ENCODE results near the gene EFEMP2.

EFEMP2 gene

DNA sequence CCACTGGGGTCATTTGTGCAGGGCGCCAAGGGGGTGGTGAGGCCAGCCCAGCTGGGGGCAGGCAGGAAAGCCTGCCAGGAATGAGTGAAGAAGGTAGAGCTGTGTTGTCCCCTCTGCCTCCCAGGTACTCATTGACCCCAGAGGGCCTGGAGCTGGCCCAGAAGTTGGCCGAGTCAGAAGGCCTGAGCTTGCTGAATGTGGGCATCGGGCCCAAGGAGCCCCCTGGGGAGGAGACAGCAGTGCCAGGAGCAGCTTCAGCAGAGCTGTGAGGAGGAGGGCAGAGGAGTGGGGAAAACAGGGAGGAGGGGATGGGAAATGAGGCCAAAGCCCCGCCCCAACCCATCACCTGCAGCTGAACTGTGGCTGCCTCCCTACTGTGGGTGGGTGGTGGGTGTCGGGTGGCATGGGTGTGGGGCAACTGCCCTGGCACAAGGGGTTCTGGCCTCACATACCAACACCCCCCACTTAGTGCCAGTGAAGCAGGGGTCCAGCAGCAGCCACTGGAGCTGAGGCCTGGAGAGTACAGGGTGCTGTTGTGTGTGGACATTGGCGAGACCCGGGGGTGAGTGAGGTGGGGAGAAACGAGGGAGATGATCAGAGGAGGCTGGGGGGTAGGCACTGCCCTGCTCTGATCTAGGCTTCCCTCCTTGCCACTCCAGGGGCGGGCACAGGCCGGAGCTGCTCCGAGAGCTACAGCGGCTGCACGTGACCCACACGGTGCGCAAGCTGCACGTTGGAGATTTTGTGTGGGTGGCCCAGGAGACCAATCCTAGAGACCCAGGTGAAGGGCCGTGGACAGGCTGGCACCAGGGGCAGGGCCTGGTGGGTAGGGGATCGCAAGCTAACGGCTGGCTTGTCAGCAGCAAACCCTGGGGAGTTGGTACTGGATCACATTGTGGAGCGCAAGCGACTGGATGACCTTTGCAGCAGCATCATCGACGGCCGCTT is 9.4 kb downstream of the EFEMP2 start:
- no peaks in the 10 kb centered on the region for H3K9me3 ChIP-seq
- H3K36me3 ChIP-seq = peaks cover 60% of the 10 kb centered on the region
- TF ChIP-seq, protein P1, sequence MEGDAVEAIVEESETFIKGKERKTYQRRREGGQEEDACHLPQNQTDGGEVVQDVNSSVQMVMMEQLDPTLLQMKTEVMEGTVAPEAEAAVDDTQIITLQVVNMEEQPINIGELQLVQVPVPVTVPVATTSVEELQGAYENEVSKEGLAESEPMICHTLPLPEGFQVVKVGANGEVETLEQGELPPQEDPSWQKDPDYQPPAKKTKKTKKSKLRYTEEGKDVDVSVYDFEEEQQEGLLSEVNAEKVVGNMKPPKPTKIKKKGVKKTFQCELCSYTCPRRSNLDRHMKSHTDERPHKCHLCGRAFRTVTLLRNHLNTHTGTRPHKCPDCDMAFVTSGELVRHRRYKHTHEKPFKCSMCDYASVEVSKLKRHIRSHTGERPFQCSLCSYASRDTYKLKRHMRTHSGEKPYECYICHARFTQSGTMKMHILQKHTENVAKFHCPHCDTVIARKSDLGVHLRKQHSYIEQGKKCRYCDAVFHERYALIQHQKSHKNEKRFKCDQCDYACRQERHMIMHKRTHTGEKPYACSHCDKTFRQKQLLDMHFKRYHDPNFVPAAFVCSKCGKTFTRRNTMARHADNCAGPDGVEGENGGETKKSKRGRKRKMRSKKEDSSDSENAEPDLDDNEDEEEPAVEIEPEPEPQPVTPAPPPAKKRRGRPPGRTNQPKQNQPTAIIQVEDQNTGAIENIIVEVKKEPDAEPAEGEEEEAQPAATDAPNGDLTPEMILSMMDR (IDR thresholded peaks at IDR 0.05) = no peak
- peaks cover 39 to 43% of the 10 kb centered on the region in 2 experiments for H3K4me1 ChIP-seq (ENCODE audit: control insufficient read depth in 1 of 2, insufficient read depth in 1 of 2, low read depth in 1 of 2, low read length in 1 of 2)
- no peaks in the 10 kb centered on the region for H3K27me3 ChIP-seq
- H3K27ac ChIP-seq = no peak overlapping the region
- H3K4me3 ChIP-seq (ENCODE audit: low read depth in 1 of 2, low read length in 1 of 2) = no peak overlapping the region

DNA sequence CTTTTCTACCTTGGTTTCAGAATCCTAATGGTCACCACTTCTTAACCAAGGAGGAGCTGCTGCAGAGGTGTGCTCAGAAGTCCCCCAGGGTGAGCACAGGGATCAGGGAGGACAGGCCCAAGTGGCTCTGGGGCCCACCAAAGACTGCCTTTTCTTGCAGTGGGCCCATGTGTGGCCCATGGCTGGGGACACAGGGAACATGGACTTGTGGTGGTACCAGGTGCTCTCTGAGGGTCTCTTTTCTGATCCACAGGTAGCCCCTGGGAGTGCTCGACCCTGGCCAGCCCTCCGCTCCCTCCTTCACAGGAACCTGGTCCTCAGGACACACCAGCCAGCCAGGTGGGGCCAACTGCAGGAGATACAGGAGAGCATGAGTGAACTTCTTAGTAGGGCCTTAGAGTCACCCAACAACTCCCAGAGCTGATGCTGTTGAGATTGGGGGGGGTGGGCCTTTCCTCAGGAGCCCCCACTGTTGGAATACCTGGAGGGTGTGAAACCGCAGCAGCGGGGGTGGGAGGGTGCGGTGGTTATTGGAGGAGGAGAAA is 10.3 kb downstream of the EFEMP2 start:
- Histone ChIP-seq H3K36me3 (peaks cover 50% of the 10 kb centered on the region), H3K4me3 (ENCODE audit: low read depth in 1 of 2, low read length in 1 of 2) (no peak overlapping the region)

DNA sequence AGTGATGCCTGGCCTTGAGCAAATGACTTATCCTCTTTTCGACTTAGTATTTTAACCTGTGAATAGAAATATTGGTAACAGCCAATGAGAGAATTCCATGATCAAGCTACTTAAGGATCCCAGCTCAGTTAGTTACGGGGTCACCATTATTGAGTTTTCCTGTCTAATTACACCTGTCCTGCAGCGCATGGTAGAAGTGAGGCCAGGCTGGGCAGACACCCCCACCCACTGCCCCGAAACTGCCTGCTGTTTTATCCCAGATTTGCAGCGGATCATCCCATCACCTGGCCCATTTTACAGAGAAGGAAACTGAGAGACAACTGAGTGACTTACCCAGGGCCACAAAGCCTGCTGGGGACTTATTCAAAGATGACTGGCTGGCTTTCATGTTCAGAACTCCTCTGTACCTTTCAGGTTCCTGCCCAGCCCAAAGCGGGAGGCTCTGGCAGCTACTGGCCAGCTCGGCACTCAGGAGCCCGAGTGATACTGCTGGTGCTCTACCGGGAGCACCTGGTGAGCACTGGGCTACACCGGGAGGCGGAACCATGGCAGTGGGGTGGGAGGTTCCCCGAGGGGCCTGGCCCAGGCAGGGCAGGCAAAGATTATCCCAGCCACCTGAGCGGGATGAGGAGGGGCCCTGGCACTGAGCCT is 10.9 kb downstream of the EFEMP2 start:
- no peaks in the 10 kb centered on the region for H3K9me3 ChIP-seq
- H3K4me3 ChIP-seq (ENCODE audit: low read depth in 1 of 2, low read length in 1 of 2) = peak overlapping the region; percentile 97 to 98
- peaks cover 36 to 38% of the 10 kb centered on the region in 2 experiments for H3K4me1 ChIP-seq (ENCODE audit: control insufficient read depth in 1 of 2, insufficient read depth in 1 of 2, low read depth in 1 of 2, low read length in 1 of 2)
- H3K27ac ChIP-seq = peak overlapping the region; percentile 96
- H3K36me3 ChIP-seq = peaks cover 44% of the 10 kb centered on the region
- H3K27me3 ChIP-seq = no peaks in the 10 kb centered on the region
- TF ChIP-seq, protein P1 (IDR thresholded peaks at IDR 0.05) = no peak

More for the DNA sequence above, 10.3 kb downstream of the EFEMP2 start:
- Histone ChIP-seq H3K4me1 (ENCODE audit: control insufficient read depth in 1 of 2, insufficient read depth in 1 of 2, low read depth in 1 of 2, low read length in 1 of 2) (peaks cover 35 to 38% of the 10 kb centered on the region in 2 experiments), H3K9me3 (no peaks in the 10 kb centered on the region), H3K27ac (peak overlapping the region; percentile 96), H3K27me3 (no peaks in the 10 kb centered on the region)
- TF ChIP-seq, protein P1 (IDR thresholded peaks at IDR 0.05) = no peak

DNA sequence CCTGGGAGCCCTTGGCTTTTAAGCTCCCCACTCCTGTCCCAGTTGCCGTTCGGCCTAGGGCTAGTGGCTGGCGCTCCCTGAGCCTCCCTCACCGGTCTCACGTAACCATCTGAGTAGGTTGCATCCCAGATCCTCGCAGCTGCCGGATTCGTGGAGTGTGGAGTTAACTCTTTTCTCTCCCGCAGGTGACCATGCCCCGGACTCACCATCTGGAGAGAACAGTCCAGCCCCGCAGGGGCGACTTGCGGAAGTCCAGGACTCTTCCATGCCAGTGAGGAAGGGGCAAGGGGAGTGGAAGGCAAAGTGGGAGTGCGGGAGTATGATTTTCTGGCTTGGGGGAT is 11.5 kb downstream of the EFEMP2 start:
- Histone ChIP-seq H3K4me1 (ENCODE audit: control insufficient read depth in 1 of 2, insufficient read depth in 1 of 2, low read depth in 1 of 2, low read length in 1 of 2) (peaks cover 42 to 43% of the 10 kb centered on the region in 2 experiments), H3K27me3 (no peaks in the 10 kb centered on the region), H3K9me3 (no peaks in the 10 kb centered on the region), H3K36me3 (peaks cover 43% of the 10 kb centered on the region), H3K27ac (peak overlapping the region; percentile 96), H3K4me3 (ENCODE audit: low read depth in 1 of 2, low read length in 1 of 2) (peak overlapping the region; percentile 97 to 98)
- TF ChIP-seq, protein P1 (IDR thresholded peaks at IDR 0.05) = no peak

DNA sequence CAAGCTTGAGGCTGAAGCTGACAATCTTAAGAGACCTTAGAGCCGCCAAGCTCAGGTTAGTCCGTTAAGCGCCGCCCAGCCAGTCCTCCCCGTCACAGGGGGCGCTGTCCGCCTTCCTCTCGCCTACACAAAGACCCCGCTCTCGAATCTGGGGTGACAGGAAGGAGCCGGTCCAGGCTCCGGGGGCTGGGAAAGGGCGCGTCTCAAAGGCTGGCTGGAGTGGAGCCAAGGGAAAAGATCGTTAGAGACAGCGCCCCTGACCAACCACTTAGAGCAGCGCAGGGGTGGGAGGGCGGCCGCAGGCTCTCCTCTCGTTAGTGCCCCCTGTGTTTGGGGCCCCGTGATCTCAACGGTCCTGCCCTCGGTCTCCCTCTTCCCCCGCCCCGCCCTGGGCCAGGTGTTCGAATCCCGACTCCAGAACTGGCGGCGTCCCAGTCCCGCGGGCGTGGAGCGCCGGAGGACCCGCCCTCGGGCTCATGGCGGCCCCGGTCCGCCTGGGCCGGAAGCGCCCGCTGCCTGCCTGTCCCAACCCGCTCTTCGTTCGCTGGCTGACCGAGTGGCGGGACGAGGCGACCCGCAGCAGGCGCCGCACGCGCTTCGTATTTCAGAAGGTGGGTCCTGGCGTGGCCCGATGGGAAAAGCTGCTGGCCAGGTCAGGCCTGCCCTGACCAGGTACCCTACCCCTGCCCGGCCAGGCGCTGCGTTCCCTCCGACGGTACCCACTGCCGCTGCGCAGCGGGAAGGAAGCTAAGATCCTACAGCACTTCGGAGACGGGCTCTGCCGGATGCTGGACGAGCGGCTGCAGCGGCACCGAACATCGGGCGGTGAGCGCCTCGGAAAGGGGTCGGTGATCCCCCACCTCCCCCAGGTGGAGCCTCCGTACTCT is 12.1 kb downstream of the EFEMP2 start, which contains the start of gene MUS81:
Gene MUS81 (plus strand): TSS at position 156 of the 887 bp plus-strand sequence. CDS start 321 bp downstream, at position 477.
- Histone ChIP-seq H3K4me3 (ENCODE audit: low read depth in 1 of 2, low read length in 1 of 2) (peak within 1 kb of the TSS; percentile 97 to 98), H3K9me3 (no peaks in the 10 kb centered on the region), H3K27me3 (no peaks in the 10 kb centered on the region), H3K27ac (peak within 1 kb of the TSS; percentile 96), H3K36me3 (peaks cover 43% of the 10 kb centered on the region), H3K4me1 (ENCODE audit: control insufficient read depth in 1 of 2, insufficient read depth in 1 of 2, low read depth in 1 of 2, low read length in 1 of 2) (peaks cover 48 to 49% of the 10 kb centered on the region in 2 experiments)
- TF ChIP-seq, protein P1 (IDR thresholded peaks at IDR 0.05) = peak; percentile 69

Measured in neutrophil (primary cell).